Measurements from ENCODE around the gene ZCCHC14.

ZCCHC14 gene

DNA sequence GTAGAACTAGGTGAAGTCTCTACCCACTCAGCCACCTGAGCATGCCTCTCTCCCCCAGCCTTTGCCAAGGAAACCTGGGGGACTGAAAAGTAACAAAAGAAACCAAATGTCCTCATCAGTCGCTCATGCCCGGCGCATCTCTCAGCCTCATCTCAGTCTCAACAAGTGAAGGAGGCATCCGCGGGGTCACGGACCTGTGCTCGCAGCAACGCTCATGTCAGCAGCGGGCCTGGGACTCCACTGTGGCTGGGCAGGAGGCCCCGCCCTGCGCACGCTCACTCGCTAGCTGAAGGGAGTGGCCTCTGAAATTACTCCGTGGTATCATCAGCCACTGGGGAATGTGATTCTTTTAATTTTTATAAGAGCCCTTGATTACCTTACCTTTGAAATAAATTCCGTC, 69.4 kb downstream of the ZCCHC14 start:
- no peak for DNase-seq

DNA sequence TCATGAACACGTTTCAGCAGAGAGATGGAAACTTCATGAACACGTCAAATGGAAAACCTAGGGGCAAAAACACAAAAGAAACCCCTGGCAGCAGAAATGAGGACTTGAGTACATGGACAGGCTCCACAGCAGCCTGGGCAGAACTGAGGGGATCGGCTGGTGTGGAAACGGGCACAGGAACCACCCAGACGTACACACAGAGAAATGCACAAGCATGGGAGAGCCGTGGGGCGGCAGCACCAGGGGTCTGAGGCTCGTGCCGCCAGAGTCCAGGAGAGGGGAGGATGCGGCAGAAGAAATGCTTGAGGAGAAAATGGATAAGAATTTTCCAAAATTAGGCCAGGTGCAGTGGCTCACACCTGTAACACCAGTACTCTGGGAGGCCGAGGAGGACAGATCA, 70.7 kb downstream of the ZCCHC14 start:
- DNase-seq = no peak

DNA sequence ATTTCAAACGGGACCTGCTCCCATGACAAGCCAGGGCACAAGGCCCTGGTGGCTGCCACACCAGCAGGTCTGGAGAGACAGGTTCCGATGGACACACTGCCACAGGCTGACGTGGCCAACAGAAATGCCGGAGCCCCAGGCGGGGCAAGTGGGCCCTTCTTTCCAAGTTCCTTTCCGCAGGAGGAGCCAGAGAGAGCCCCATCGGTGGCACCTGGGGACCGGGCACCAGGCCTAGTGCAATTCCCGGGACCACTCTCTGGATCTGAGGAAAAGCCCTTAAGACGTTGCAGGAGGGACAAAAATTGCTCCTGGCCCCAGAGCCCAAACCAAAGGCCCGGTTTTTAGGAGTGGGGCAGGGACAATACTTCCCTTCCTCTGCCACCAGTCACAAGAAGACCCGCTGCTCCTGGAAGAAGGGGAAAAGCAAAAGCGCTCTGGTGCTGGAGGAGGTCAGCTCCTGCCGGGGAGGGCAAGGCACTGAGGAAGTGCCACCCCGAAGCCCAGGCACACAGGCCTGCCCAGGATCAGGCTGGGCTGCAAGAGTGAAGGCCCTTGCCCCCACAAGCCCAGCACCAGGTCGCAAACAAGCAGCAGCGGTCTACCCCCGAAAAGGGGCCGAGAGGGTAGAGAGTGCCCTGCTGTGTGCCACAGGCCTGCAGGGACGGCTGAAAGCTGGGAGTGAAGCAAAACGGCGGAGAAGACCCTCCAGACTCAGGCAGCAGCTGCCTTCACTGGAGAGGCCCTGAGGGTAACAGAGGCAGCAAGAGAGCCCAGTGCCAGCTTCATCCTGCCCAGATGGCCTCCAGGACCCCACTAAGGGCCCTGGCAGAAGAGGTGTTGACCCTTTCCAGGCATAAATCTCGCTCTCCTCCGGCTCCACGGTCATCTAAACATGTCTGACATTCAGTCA, 71.6 kb downstream of the ZCCHC14 start:
- DNase-seq = no peak

DNA sequence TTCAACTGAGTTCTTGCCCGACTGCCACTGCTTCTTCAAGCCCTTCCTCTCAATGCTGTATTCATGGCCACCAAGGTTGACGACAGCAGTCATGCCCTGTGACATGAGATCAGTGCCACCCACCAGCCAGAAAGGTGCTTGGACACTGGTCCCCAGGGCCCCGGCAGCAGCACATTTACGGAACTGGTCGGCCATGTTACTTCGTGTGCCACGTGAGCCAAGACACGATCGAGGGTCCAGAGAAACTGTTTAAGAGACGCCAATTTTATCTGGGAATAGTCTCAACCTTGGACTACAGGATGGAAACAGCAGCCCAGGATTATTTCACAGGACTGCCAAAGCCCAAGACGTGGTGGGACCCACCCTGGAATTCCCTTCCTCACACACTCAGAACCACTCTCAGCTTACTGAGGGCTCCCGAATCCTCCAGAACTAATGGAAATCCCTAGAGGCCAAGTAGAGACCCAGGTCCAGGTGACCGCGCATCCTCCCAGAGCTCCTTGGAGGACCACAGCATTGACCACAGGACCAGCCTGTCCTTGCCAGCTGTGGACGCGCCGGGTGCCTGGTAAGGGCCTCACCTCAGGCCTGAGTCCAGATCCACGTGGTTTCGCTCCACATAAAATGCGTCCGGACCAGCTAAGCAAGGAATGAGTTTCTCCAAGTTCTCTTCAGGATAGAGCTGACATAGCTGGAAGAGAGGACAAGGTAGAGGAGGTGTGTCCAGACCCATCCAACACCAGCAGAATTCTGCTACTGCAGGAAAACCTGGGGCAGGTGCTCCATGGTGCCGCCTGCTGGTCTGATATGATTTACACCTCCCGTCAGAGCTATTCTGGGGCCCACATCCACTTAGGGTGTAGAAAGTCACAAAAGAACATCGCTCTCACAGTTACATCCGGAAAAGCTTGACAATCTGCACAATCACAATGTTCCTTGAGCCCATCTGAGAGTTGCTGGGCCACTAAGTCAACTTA, 72.5 kb downstream of the ZCCHC14 start:
- DNase-seq = no peak

DNA sequence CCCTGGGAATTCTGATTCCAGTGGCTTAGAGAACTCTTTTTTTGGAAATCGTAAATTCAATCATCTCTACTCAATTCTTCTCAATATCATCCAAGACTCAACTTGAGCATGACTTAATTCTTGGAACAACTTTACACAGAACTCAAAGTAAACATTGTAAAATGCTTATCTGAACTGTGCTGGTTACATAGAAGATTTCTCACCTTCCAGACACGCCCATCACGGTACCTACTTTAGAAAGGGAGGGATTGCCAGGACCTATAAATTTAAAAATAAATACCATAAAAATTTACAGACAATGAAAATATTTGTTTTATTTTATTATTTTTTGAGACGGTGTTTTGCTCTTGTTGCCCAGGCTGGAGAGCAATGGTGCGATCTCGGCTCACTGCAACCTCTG, 74.2 kb downstream of the ZCCHC14 start:
- no peak for DNase-seq

DNA sequence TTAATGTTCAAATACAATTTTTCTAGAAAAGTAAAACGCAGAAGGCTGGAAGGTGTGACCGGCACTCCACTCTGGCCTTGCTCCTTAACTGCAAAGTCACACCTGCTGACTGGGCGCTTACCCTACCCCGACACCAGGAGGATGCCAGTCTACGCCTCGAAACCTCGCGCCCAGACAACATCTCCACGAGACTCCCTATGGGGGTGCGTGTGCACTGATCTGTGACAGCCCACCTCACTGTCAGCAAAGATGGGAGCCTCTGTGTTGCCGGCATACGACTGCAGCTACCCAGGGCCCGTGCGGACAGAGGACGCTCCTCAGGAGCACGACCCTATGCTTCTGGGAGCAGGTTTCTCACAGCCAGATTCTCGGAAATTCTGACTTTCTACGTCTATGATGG, 74.6 kb downstream of the ZCCHC14 start:
- no peak for DNase-seq

DNA sequence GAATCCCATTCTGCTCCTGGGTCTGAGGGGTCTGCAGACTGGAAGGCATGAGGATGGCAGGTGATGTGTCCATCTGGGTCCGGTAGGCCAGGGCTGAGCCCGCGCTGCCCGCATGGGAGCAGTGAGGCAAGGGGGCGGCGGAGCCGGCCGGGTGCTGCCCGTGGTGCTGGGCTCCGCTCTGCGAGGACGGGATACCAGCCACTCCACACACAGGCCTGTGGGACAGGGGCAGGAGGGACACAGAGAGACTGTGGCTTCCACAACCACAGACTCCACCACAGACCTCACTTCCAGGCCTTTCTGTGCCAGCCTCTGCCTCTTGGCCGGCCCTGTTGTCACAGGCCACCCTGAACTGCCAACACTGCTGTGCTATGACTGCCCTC, 75.3 kb downstream of the ZCCHC14 start:
- no peak for DNase-seq

DNA sequence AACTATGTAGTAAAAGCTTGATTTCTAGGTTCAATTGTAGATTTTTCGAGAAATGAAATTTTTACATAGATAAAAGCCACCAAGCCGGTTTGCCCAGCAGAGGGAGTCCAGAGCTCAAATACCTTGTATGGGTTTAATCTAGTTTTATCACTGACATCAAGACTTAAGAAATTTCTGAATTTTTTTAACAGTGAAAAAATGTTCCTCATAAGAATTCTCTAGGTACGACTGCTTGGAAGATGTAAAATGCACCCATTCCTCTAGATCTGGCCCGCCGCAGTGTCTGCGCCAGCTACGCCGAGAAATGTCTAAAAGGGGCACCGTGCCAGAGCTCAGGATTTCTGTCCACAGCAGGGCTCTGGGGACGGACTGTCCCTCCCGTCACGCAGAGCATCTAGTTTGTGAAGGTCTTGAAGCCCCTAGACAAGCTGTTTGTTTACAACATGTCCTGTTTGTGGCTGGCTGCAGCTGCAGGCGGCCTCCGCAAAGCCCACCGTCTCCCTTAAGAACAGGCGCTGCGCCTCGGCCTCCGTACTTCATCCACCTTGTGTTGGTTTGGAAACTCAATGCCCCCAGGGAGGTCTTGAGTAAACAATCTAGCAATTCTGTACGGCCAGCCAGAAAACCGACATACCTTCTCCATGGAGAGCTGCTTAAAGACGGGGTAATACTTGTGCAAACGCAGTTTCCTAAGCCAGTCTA, 75.8 kb downstream of the ZCCHC14 start:
- DNase-seq = no peak

DNA sequence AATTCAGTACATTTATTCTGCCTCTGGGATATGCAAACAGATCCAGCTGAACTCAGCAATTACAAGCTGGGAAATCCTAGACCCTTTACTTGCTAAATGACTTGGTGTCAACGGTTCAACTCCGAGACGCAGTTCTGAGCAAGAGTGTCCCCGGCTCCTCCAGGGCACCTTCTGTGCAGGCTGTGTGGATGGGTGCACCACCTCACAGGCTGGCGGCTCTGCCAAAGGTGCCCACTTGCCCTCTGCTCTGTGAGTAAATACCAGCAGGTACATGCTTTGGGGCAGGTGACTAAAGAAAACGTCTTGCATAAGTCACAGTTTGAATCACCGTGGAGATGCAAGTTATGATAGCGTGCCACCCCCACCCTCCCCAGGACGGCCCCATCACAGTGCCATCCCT, 77.4 kb downstream of the ZCCHC14 start:
- no peak for DNase-seq

DNA sequence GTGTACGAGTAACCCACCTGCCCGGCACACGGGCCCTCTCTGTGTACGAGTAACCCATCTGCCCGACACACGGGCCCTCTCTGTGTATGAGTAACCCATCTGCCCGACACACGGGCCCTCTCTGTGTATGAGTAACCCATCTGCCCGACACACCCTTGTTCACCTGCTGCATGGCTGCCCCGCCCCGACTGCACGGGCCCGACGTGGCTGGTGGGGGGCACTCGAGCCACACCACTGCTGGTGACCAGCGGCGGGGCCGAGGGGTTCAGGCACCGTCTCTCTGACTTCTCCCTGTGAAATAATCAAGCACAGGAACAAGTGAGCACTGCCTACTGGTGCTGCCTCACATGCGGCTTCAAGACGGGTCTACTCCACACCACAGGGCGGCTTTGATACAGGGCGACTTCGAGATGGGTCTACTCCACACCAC, 78.6 kb downstream of the ZCCHC14 start:
- DNase-seq = no peak

DNA sequence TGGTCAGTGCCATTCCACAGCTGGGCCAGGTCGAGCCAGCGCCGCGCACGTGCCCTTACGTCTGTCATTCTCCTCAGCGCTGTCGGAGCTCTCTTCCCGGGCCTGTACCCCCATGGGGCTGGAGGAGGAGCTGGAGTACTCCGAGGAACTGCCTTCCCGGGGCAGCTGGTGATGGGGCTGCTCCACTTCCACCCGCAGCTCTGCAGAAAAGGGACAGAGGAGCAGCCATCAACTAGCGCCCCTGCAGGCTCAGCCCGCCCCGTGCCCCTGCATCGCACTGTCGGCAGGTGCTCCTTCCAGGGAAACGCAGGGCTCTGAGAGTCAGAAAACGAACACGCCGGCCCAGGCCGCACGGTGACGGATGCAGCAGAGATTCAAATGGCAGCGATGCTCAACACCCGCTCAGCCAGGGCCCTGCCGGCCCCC, 79.8 kb downstream of the ZCCHC14 start:
- DNase-seq = no peak

DNA sequence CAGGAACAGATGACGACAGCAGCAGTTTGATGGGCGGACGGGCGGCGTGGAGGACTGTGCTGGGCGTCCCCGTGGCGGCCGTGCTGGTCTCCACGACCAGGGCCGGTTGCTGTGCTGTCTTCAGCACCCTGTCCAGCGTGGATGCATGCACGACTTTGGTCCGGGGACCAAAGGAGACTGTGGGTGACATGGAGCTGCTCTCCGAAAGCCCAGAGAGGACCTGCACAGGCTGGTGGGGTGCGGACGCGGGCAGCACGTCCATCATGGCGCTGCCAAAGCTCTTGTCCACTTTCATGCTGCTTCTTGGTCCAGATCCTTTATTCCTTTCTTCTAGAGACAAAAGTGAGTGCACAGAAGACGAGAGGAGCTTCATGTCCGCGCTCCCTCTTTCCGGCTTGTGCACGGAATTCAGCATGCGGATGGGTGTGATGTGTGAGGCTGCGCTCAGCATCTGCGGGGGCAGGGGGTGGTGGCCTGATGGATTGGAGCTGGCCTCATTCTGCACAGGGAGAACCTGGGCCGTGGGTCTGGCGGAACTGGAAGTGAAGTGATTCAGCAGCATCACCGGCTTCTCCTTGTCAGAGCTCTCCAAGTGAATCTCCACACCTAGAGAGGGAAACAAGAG, 80.3 kb downstream of the ZCCHC14 start:
- no peak for DNase-seq

DNA sequence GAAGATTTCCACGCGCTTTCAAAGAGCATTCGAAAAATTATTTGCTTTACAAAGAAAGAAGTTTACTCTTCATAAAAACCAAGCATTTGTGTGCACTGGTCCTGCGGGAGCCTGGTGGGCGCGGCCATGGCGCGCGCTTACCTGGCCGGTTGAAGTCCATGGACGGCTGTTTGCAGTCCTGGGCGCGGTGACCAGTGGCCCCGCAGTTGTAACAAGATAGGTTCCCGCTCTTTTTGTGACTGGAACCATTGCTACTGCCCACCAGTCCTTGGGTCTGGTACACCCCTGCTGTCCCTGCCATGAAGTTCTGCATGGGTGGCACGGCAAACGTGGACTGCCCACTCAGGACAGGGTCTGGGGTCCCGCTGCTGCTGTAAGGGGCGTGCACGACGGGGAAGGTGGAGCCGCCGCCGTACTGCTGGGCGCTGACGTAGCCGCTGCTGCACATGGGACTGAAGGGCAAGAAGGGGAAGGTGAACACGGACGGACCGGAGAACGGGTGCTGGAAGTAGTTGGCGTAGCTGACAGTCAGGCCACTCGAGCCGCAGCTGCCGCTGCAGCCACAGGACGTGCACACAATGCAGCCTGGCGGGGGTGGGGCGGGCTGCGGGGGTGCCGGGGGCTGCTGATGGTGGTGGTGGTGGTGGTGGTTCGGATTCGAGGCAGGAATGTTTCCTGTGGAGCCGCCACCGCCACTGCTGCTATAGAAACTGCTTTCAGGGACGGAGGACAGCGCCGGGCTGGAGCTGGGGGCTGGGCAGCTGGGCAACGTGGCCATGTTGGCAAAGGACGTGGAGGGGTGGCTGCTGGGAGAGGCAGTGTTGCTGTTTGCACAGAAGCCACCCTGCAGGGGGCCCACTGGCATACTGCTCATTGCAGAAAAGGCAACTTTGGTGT, 81.2 kb downstream of the ZCCHC14 start:
- no peak for DNase-seq

DNA sequence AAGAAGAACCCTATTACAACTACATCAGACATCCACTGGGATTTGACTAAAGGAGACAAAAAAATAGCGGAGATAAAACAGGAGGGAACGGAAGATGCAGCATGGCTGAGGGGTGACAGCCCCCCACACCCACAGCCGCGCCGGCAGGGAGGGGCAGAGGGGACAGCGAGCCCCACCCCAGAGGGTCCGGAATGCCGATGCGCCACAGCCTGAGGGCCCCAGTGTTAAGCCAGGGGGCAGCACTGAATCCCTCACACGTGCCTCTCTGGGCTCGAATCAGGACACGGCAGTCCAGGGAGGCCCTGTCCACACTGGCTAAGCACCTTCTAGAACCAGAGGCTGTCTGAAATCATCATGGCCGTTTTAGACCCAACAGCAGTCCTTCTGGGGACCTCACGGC, 81.9 kb downstream of the ZCCHC14 start:
- no peak for DNase-seq

DNA sequence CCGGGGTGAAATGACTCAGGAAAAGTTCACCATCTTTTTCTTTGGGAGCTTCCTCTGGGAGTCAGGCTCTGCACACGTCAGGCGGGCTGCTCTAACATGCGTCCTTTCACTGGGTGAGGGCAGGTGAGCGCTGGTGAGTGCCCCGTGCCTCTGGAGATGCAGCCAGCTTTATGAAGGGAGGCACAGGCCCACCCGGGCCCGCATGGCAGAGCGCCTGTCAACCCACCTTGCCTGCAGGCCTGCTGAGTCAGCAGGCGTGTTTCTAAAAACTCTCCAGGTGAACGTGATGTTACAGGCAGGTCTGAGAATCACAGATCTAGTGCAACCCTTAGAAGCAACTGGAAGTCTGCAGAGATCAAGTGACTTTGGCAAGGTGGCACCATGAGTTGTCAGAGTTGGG, 82.3 kb downstream of the ZCCHC14 start:
- no peak for DNase-seq

DNA sequence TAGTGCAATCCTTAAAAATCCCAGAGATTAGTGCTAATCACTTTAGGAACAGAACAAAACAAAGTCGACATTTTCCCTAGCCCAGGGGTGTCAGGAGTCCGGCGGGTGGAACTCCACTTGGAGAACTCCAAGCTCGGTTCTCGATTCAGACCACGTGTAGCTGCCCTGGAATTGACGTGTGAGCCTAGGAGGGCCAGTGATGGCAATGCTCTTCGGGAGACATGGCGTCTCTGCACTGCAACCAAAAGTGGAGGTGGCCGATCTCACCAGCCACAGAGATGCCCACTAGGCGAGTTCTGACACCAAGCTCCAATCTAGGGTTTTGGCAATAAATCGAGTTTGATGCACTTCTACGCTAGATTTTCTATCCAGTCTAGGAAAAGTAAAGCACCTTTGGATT, 83.0 kb downstream of the ZCCHC14 start:
- DNase-seq = no peak

DNA sequence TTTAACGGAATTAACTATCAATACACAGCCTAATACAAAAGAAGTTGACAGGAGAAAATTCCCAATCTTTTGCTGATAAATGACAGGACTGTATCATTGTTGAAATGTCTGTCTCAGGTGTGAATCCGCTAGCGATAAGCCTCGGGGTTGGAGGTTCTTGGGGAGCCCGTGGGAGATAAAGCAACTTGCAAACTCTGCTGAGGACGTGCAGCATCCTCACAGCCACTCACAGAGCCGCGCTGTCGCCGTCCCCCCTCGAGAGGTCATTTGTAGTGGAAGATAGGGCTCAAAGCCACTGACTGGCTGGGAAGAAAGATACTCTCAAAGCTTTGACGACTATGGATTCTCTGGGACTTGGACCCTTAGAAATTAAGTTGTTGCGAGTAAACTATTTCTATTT, 83.7 kb downstream of the ZCCHC14 start:
- no peak for DNase-seq

DNA sequence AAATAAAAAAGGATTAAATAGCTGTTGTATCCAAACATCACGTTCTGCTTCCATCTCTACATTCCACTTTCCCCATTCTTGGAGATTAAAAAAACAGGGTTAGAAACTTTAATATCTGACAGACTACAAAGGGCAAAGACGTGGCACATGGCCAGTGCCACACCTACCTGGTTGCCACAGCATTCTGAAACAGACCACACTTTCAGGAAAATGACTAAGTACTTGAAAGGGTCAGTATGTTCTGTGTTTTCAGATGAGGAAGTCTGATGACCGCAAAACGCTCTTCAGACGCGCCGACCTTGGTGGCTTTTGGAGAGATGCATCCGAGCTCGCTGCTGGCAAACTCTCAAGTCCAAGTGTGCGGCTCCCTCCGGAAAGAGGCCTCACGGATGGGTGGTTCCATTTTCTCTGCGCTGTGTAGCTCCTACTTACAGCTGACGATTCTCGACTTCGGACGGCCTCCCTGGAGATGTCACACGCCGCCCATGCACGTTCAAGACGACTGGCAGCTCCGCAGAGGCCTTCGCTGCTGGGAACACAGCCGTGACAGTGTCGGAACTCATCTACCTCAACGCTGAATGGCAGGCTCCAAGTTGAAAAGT, 85.2 kb downstream of the ZCCHC14 start:
- no peak for DNase-seq

DNA sequence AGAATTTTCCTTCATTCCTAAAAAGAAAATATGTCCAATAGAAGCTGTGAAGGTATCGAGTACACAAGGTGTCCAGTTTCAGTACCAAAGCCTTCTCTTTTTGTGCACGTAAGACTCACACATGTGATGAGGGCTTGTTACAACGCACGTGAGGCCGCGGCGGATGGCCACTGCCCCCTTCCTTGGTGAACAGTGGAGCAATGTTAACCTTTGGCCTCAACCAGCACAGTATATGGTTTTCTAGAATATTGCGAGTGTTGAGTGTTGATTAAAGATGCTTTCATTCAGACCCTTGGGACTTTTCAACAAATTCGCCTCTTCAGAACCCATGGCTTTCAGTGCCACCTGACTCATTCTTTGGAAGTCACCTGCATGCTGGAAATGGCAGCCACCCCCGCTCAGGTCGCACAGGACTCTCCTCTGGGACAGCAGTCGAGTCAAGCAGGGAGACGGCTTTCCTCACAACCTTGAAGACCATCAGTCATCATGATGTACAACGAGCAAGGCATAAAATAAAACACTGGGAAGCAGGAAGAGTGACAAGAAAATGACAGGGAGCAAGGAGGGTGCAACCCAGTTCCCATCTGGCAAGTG, 86.2 kb downstream of the ZCCHC14 start:
- no peak for DNase-seq

DNA sequence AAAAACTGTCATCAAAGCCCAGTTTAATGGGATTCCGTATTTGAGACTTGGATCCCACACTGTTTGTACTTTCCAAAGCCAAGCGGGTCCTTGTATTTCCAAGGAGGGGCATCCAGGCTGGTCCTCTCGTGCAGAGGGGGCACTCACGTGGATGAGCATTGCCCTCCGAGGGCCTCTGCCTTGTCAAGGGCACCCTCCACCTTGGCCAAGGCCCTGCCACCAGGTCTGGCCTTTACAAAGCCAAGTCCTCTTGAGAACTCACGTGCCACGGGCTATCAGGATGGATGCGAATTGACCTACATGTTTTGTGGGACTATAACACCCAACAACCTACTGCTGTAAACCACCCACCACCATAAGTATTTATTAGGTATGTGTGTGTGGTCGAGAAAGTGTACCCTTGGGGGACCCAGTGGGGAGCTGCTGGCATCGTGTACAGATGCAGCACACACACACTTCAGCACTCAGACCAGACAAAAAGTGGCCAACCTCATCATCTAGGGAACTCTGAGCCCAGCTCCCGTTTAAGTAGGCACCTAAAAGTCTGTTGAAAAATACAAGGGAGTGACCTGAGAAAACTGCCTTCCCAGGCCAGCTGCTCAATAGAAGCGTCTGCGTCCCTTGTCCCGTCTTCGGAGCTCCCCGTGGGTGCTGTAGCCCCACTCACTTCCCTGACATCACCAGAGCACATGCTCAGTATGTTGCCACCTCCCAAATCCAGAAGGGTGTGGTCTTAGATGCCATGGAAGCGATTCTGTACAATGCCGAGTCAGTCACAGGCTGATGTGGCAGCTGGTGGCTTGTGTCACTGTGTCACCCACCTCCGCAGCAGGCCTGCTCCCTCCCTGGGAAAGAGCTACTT, 87.8 kb downstream of the ZCCHC14 start:
- no peak for DNase-seq

Data from NCI-H774 (cell line).